ENCODE measurements around the gene TJP3. TPM values are rescaled to one million over a fixed set of nuclear protein-coding genes. Genes with fewer than 3 reads are reported as not detected.

Gene TJP3
- total and polyA plus RNA-seq, 10 of the 15 experiments (the other 5 are each of a cell fraction or from before 2014, with no cell fraction given): 0.04 to 1.2 (median 0.29) TPM; not detected in 6

- BruUV-seq (replicated peaks): no TSS peak
- Histone ChIP-seq H4K20me1 (ENCODE audit: control insufficient read depth, insufficient read depth) (no peaks in the 10 kb centered on the region), H3K4me1 (ENCODE audit: control insufficient read depth, insufficient read depth, low read length) (no peaks in the 10 kb centered on the region), H3K4me3 (no peak overlapping the region), H3K4me2 (ENCODE audit: control insufficient read depth, insufficient read depth) (no peak overlapping the region), H3K27me3 (replicated peaks in 1 of 2; ENCODE audit: control insufficient read depth in 2 of 2, insufficient read depth in 2 of 2, low read length in 1 of 2) (no peaks in the 10 kb centered on the region), H3K27ac (ENCODE audit: control insufficient read depth, insufficient read depth) (no peak overlapping the region), H2AFZ (ENCODE audit: control insufficient read depth, low read depth, low read length) (no peak overlapping the region), H3K9me3 (replicated peaks; ENCODE audit: control insufficient read depth, insufficient read depth, low read length) (no peaks in the 10 kb centered on the region; the same call in 1 of the 3 replicates), H3K36me3 (ENCODE audit: control insufficient read depth in 2 of 2, insufficient read depth in 2 of 2, low read length in 1 of 2) (no peaks in the 10 kb centered on the region), H3K79me2 (ENCODE audit: control insufficient read depth, insufficient read depth, low read length) (no peaks in the 10 kb centered on the region), H3K9ac (ENCODE audit: control insufficient read depth, insufficient read depth, low read length) (no peak overlapping the region)
- DNase-seq (ENCODE audit: low read depth, low spot score) (no peak), ATAC-seq (no peak), FAIRE-seq (no peak)
- CTCF ChIA-PET: no interaction called here
- SMC1A ChIA-PET (ENCODE audit: uncharacterized antibody, unreplicated experiment): no interaction called here
- intact Hi-C loops (cut with micrococcal nuclease; ENCODE audit: unreplicated experiment) (no loop called here), in situ Hi-C loops (cut with MboI) (no loop called here)
- POLR2A ChIA-PET: interaction anchor here (0.6 kb wide), 1 partner anchor 1197 kb away, joined by 4 read pairs; no protein-coding TSS in a partner anchor
- 9% methylated on average over 3 of the region's 3 CpGs for WGBS (ENCODE audit: insufficient coverage, insufficient replicate concordance, low lambda C conversion rate, missing lambda C conversion rate)
- TF ChIP-seq BHLHE40 (IDR thresholded peaks at IDR 0.05; ENCODE audit: borderline replicate concordance in 1 of 2, low read depth in 2 of 2, low read length in 1 of 2) (no peak), ELK1 (IDR thresholded peaks at IDR 0.05; ENCODE audit: low read depth, low read length) (no peak), EP300 (IDR thresholded peaks at IDR 0.05; ENCODE audit: borderline replicate concordance in 1 of 2, control insufficient read depth in 1 of 2, low read depth in 2 of 2, low read length in 2 of 2) (no peak), ZBTB11 (CRISPR knock-in tag; IDR thresholded peaks at IDR 0.05) (no peak), PML (IDR thresholded peaks at IDR 0.05; ENCODE audit: low read length) (no peak), CREB1 (IDR thresholded peaks at IDR 0.05; ENCODE audit: low read depth) (no peak), PKNOX1 (IDR thresholded peaks at IDR 0.05) (no peak)
- RAD21 ChIA-PET (ENCODE audit: unreplicated experiment): no interaction called here
Observed at GRCh38 chr19:3792114-3792513, 83.9 kb downstream of the TJP3 start.

Data from GM12878 (cell line).